AG04449 (cell line): ENCODE results near the gene ALPK3.

ENCODE experiments used
- CTCF ChIA-PET: fragments of 350-600 bp; formaldehyde crosslinking; extraction: SDS; loops from one replicate; lab custom pipeline; 2021; ENCODE audit warnings: antibody characterized with exemption; lab: Yijun Ruan, JAX
- POLR2A ChIA-PET: fragments of 400-600, 350-600 bp; formaldehyde crosslinking; extraction: SDS; loops from one replicate; lab custom pipeline; 2020; ENCODE audit warnings: antibody characterized with exemption, inconsistent platforms; lab: Yijun Ruan, JAX
- DNase-seq: peaks from one replicate; pipeline ENCODE4 v3.0.0-alpha.2; 2010; ENCODE audit warnings: low read depth, low spot score
- H3K4me3 ChIP-seq: 2 replicates; pipeline ENCODE4 v1.5.1; 2011; ENCODE audit warnings: low read depth, mild to moderate bottlenecking, control low read depth, low read length
- TF ChIP-seq, protein P1 (sequence below): IDR thresholded peaks from one replicate; pipeline ENCODE4 v1.5.1; 2011; ENCODE audit warnings: mild to moderate bottlenecking, moderate library complexity, low read length, control low read depth, inconsistent platforms; ENCODE audit not compliant: insufficient read depth; ENCODE audit errors: missing control alignments

The ALPK3 gene

DNA sequence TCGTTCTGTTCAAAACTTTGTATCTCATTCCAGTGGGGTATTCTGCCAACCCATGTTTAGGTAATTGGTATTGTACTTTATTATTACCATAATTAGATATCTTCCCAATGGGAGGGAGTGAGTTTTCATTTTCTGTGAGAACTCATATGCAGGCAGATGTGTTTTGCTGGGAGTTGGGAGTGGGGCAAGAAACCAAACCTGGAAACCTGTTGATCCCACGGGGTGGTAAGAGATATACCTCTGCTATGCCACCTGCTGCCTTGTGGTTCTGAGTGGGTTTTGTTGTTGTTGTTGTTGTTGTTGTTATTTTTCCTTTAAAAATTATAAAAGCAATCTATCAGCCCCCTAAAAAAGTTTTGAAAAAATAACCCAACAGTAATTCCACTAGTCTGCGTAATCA, 36.7 kb upstream of the ALPK3 start:
- POLR2A ChIA-PET = no interaction called here

DNA sequence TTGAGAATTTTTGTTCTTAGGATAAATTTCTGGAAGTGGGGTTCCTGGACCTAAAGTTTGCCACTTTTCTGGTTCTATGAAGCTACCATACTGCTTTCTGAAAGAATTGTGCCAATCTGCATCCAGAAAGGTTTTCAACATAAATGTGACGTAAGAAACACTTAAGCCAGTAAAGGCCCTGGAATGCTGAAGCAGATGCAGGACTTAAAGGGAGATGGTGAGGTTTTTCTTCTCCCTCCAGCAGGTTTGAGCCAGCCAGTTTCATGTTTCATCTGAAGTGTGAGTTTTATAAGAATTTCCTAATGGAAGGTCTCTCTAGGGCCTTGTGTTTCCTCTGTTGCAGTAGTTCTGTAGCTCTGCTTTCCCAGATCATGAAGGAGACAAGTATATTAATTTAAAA, 35.7 kb upstream of the ALPK3 start:
- DNase-seq = peak; percentile 23
- CTCF ChIA-PET = no interaction called here
- no peak overlapping the region for H3K4me3 ChIP-seq
- TF ChIP-seq, protein P1, sequence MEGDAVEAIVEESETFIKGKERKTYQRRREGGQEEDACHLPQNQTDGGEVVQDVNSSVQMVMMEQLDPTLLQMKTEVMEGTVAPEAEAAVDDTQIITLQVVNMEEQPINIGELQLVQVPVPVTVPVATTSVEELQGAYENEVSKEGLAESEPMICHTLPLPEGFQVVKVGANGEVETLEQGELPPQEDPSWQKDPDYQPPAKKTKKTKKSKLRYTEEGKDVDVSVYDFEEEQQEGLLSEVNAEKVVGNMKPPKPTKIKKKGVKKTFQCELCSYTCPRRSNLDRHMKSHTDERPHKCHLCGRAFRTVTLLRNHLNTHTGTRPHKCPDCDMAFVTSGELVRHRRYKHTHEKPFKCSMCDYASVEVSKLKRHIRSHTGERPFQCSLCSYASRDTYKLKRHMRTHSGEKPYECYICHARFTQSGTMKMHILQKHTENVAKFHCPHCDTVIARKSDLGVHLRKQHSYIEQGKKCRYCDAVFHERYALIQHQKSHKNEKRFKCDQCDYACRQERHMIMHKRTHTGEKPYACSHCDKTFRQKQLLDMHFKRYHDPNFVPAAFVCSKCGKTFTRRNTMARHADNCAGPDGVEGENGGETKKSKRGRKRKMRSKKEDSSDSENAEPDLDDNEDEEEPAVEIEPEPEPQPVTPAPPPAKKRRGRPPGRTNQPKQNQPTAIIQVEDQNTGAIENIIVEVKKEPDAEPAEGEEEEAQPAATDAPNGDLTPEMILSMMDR = no peak
- POLR2A ChIA-PET = no interaction called here

More for the DNA sequence above, 36.7 kb upstream of the ALPK3 start:
- TF ChIP-seq, protein P1 = no peak
- CTCF ChIA-PET = no interaction called here
- no peak overlapping the region for H3K4me3 ChIP-seq
- no peak for DNase-seq

DNA sequence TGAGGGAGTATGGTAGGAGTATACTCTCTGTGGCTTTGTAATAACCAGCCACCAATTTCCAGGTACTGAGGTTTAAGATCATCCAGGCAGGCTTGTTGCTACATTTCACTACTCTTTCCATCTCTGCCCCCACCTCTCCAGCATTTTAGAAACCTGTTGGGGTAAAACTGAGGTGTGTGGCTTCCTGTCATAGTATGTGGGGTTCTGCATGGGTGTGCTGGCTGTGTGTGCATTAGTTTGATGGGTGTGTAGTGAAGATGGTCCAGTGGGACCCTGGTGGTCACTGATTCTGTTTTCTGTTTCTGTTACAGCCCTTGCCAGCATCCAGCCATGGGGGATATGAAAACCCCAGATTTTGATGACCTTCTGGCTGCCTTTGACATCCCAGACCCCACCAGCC, 34.8 kb upstream of the ALPK3 start:
- CTCF ChIA-PET = no interaction called here
- TF ChIP-seq, protein P1 = no peak

DNA sequence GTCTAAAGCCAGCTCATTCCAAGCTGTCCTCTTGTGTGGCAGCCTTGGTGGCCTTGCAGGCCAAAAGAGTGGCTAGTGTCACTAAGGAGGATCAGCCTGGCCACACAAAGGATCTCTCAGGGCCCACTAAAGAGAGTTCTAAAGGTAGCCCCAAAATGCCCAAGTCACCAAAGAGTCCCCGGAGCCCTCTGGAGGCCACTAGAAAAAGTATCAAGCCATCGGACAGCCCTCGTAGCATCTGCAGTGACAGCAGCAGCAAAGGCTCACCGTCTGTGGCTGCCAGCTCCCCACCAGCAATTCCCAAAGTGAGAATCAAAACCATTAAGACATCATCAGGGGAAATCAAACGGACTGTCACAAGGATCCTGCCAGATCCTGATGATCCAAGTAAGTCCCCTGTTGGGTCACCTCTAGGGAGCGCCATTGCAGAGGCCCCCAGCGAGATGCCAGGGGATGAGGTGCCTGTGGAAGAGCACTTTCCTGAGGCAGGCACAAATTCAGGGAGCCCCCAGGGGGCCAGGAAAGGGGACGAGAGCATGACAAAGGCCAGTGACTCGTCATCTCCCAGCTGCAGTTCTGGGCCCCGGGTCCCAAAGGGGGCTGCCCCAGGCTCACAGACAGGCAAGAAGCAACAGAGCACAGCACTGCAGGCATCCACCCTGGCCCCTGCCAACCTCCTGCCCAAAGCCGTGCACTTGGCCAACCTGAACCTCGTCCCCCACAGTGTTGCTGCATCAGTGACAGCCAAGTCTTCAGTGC, 33.5 kb upstream of the ALPK3 start:
- no peak for DNase-seq
- no peak overlapping the region for H3K4me3 ChIP-seq
- CTCF ChIA-PET = no interaction called here
- POLR2A ChIA-PET = no interaction called here
- TF ChIP-seq, protein P1 = no peak

More for the DNA sequence above, 34.8 kb upstream of the ALPK3 start:
- H3K4me3 ChIP-seq = no peak overlapping the region
- no peak for DNase-seq
- POLR2A ChIA-PET = no interaction called here

DNA sequence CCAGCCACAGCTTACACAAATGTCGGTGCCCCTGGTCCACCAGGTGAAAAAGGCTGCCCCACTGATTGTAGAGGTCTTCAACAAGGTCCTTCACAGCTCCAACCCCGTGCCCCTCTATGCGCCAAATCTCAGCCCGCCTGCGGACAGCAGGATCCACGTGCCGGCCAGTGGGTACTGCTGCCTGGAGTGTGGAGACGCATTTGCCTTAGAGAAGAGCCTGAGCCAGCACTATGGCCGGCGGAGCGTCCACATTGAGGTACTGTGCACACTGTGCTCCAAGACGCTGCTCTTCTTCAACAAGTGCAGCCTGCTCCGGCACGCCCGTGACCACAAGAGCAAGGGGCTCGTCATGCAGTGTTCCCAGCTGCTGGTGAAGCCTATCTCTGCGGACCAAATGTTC, 32.9 kb upstream of the ALPK3 start:
- no peak for DNase-seq
- TF ChIP-seq, protein P1 = no peak
- CTCF ChIA-PET = no interaction called here
- H3K4me3 ChIP-seq = no peak overlapping the region
- POLR2A ChIA-PET = no interaction called here

DNA sequence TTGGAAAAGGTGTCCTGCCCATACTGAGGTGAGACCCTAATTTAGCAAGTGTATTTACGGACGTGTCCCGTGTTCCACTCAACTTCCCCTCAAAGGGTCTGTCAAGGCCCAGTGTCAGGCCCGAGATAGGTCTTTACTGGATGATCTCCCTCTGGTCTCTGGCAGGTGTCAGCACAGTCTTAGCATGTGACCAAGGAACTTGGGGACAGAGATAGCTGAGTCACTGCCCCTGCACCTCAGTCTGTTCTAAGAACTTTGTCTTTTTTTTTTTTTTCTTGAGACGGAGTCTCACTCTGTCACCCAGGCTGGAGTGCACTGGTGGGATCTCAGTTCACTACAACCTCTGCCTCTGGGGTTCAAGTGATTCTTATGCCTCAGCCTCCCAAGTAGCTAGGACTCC, 32.1 kb upstream of the ALPK3 start:
- ChIA-PET POLR2A (no interaction called here), CTCF (no interaction called here)
- no peak for DNase-seq
- TF ChIP-seq, protein P1 = no peak
- H3K4me3 ChIP-seq = no peak overlapping the region
